Astrocyte (in vitro differentiated cells and primary cell): ENCODE measurements around the gene RPAIN.

ENCODE experiments used
- CTCF ChIP-seq: IDR thresholded peaks from 2 replicates; pipeline ENCODE4 v1.5.1; 2011; ENCODE audit warnings: low read depth, mild to moderate bottlenecking, inconsistent platforms, low read length, moderate library complexity; ENCODE audit not compliant: insufficient read depth
- EZH2 ChIP-seq: IDR thresholded peaks from 2 replicates; pipeline ENCODE4 v1.6.1; 2012; ENCODE audit warnings: mild to moderate bottlenecking, low read length, inconsistent platforms; ENCODE audit not compliant: insufficient read depth

GRCh38 chr17:5430413-5430999, 10.5 kb downstream of the RPAIN start:
- no peak for TF ChIP-seq CTCF
- no peak for TF ChIP-seq EZH2
